ENCODE measurements around the gene PLCG1.

DNA sequence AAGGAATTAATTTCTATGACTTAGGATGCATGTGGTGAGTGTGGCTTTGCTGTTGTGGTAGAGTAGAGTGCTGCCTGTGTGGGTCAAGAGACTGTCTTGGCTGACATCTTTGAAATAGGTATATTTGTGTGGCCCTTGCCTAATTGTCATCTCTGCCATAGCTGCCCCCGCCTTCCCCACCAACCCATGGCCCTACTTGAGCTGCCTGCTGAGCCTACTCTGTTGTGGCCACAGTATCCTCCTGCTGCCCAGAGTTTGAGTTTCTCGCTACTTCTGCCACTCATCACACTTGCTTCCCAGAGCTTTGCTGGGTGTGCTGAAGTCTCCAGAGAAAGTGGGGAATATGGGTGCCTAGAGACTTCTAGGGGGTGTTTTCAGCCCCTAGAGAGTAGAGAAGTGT lies 8.0 kb downstream of the PLCG1 start:
- TF ChIP-seq, protein P1, sequence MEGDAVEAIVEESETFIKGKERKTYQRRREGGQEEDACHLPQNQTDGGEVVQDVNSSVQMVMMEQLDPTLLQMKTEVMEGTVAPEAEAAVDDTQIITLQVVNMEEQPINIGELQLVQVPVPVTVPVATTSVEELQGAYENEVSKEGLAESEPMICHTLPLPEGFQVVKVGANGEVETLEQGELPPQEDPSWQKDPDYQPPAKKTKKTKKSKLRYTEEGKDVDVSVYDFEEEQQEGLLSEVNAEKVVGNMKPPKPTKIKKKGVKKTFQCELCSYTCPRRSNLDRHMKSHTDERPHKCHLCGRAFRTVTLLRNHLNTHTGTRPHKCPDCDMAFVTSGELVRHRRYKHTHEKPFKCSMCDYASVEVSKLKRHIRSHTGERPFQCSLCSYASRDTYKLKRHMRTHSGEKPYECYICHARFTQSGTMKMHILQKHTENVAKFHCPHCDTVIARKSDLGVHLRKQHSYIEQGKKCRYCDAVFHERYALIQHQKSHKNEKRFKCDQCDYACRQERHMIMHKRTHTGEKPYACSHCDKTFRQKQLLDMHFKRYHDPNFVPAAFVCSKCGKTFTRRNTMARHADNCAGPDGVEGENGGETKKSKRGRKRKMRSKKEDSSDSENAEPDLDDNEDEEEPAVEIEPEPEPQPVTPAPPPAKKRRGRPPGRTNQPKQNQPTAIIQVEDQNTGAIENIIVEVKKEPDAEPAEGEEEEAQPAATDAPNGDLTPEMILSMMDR (IDR thresholded peaks at IDR 0.05) = no peak
- TF ChIP-seq POLR2A (IDR thresholded peaks at IDR 0.05) = no peak
